NCI-H748 (cell line): ENCODE measurements around the gene CD40LG.
A peak's percentile ranks its signal among the peaks of the same experiment; 100 is the strongest.

Experiments used
- DNase-seq: peaks from one replicate; lab custom pipeline; 2025; ENCODE audit not compliant: unreplicated experiment; lab: John Stamatoyannopoulos, UW

The CD40LG gene

DNA sequence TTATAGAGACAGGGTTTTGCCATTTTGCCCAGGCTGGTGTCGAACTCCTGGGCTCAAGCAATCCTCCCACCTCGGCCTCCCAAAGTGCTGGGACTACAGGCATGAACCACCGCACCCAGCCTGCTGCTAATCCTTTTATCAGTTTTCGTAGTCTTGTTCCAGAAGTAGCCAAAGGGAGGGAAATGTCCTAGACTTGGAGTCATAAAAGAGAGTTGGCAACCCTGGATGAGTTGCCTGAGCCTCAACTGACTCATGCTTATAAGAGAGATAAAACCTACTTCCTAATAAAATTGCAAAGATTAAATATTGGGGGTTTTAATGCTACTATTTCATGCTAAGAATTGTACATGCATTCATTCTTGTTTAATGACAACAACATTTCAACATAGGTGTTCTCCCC, 44.3 kb downstream of the CD40LG start:
- no peak for DNase-seq

GRCh38 chrX:136694431-136695087, 46.6 kb downstream of the CD40LG start:
- peak; percentile 57 for DNase-seq

GRCh38 chrX:136697156-136697555, 49.2 kb downstream of the CD40LG start:
- no peak for DNase-seq

DNA sequence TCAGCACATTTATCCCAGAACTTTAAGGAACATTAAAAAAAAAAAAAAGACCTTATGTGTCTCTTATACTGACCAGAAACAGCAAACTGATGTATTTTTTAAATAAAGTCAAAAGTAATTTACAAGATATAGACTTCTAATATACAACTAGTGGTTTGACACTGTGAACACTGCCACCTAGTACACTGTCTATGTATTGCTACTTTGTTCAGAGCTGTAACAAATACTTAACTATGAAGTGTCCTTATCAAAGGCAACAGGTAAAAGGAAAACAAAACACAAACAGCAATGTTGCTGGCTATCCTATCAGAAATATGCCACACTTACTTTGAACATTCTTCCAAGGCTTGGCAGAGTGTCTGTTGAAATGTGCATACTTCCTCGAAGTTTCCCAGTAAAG, 60.4 kb downstream of the CD40LG start:
- no peak for DNase-seq
